MM.1S (cell line): Measurements from ENCODE around the gene PALB2.
"Not testable (repeated sequence)": the region's sequence is repeated elsewhere in the genome, so short reads cannot be mapped to it uniquely, and the experiment has no call there.

Experiments
- DNase-seq: peaks from one replicate; pipeline ENCODE4 v3.0.0-alpha.2; 2015
- H2AFZ ChIP-seq: fragments of 300-600 bp; sonication (generic); 2 replicates; pipeline ENCODE4 v1.6.0; 2016; ENCODE audit warnings: antibody characterized with exemption, low read length
- H3F3A ChIP-seq: fragments of 300-600 bp; sonication (generic); 2 replicates; pipeline ENCODE4 v1.6.1; 2016; ENCODE audit warnings: mild to moderate bottlenecking, antibody characterized with exemption, low read length, moderate library complexity, mixed read lengths; ENCODE audit not compliant: insufficient read depth
- H3K27ac ChIP-seq: fragments of 300-600 bp; sonication (generic); 2 replicates; pipeline ENCODE4 v1.5.1; 2016; ENCODE audit warnings: mild to moderate bottlenecking, low read length
- H3K27me3 ChIP-seq: fragments of 300-600 bp; sonication (generic); replicated peaks from 2 replicates; pipeline ENCODE4 v1.6.0; 2016; ENCODE audit warnings: low read length; ENCODE audit not compliant: insufficient read depth
- H3K36me3 ChIP-seq: fragments of 300-600 bp; sonication (generic); replicated peaks from 2 replicates; pipeline ENCODE4 v1.6.1; 2016; ENCODE audit warnings: mild to moderate bottlenecking, low read length, mixed read lengths; ENCODE audit not compliant: insufficient read depth
- H3K4me1 ChIP-seq: fragments of 300-600 bp; sonication (generic); 2 replicates; pipeline ENCODE4 v1.6.1; 2016; ENCODE audit warnings: low read length, mixed read lengths
- H3K4me2 ChIP-seq: fragments of 300-600 bp; sonication (generic); 2 replicates; pipeline ENCODE4 v1.6.0; 2016; ENCODE audit warnings: low read depth, low read length
- H3K4me3 ChIP-seq: fragments of 300-600 bp; sonication (generic); 2 replicates; pipeline ENCODE4 v1.5.1; 2016; ENCODE audit warnings: low read length, mixed read lengths
- H3K79me2 ChIP-seq: fragments of 300-600 bp; sonication (generic); 2 replicates; pipeline ENCODE4 v1.6.1; 2016; ENCODE audit warnings: mixed run types, low read length, mixed read lengths
- H3K9ac ChIP-seq: fragments of 300-600 bp; sonication (generic); 2 replicates; pipeline ENCODE4 v1.6.1; 2016; ENCODE audit warnings: low read length, mixed read lengths
- H3K9me2 ChIP-seq: fragments of 300-600 bp; sonication (generic); replicated peaks from 2 replicates; pipeline ENCODE4 v1.6.1; 2016; ENCODE audit warnings: mild to moderate bottlenecking, low read length, mixed read lengths; ENCODE audit not compliant: insufficient read depth
- H3K9me3 ChIP-seq: fragments of 300-600 bp; sonication (generic); replicated peaks from 2 replicates; pipeline ENCODE4 v1.6.1; 2016; ENCODE audit warnings: mild to moderate bottlenecking, low read length, mixed read lengths; ENCODE audit not compliant: insufficient read depth
- H4K20me1 ChIP-seq: fragments of 300-600 bp; sonication (generic); 2 replicates; pipeline ENCODE4 v1.6.1; 2016; ENCODE audit warnings: mild to moderate bottlenecking, low read length, moderate library complexity, mixed read lengths; ENCODE audit not compliant: insufficient read depth
- EZH2 ChIP-seq: fragments of 300-600 bp; sonication (generic); optimal IDR thresholded peaks from 2 replicates; pipeline ENCODE3; 2017; ENCODE audit warnings: low read depth, mild to moderate bottlenecking, antibody characterized with exemption, low read length, mixed read lengths
- EZH2phosphoT487 ChIP-seq: fragments of 300-600 bp; sonication (generic); IDR thresholded peaks from 2 replicates; pipeline ENCODE4 v1.6.1; 2018; ENCODE audit warnings: antibody characterized with exemption, low read length
- TF ChIP-seq, protein P1 (sequence below): fragments of 300-600 bp; sonication (generic); IDR thresholded peaks from 2 replicates; pipeline ENCODE4 v1.5.1; 2016; ENCODE audit warnings: antibody characterized with exemption, low read length, mixed read lengths

Gene PALB2

DNA sequence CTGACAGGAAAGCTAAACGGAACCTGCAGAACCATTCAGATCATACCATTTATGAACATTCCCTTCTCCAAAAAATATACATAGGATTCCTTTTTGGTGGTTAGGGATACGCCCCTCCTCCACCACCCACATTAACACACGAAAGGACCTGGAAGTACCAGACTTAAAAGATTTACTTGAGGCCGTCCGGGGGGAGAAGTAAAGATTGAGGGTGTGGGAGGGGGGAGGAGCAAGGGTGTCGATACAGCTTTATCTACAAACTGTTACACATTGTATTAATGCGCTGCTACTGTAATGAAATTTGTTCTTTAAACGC is 537 bp downstream of the PALB2 start:
- TF ChIP-seq, protein P1, sequence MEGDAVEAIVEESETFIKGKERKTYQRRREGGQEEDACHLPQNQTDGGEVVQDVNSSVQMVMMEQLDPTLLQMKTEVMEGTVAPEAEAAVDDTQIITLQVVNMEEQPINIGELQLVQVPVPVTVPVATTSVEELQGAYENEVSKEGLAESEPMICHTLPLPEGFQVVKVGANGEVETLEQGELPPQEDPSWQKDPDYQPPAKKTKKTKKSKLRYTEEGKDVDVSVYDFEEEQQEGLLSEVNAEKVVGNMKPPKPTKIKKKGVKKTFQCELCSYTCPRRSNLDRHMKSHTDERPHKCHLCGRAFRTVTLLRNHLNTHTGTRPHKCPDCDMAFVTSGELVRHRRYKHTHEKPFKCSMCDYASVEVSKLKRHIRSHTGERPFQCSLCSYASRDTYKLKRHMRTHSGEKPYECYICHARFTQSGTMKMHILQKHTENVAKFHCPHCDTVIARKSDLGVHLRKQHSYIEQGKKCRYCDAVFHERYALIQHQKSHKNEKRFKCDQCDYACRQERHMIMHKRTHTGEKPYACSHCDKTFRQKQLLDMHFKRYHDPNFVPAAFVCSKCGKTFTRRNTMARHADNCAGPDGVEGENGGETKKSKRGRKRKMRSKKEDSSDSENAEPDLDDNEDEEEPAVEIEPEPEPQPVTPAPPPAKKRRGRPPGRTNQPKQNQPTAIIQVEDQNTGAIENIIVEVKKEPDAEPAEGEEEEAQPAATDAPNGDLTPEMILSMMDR: no peak
- TF ChIP-seq EZH2phosphoT487 (no peak), EZH2 (no peak)
- no peaks in the 10 kb centered on the region for H3K9me3 ChIP-seq
- no peaks in the 10 kb centered on the region for H3K9me2 ChIP-seq
- H3K79me2 ChIP-seq: peaks cover 42% of the 10 kb centered on the region
- H4K20me1 ChIP-seq: no peaks in the 10 kb centered on the region
- H3K36me3 ChIP-seq: no peaks in the 10 kb centered on the region
- H2AFZ ChIP-seq: peak overlapping the region; percentile 90
- no peak for DNase-seq
- H3F3A ChIP-seq: no peaks in the 10 kb centered on the region; the same call in 1 of the 2 replicates
- H3K4me2 ChIP-seq: peak overlapping the region; percentile 74
- peak overlapping the region; percentile 80 for H3K9ac ChIP-seq
- peak overlapping the region; percentile 90 for H3K4me3 ChIP-seq
- H3K27me3 ChIP-seq: no peaks in the 10 kb centered on the region
- H3K27ac ChIP-seq: peak overlapping the region; percentile 24; the same call in 1 of the 2 replicates
- 0 out of 2 replicates have a peak, but pooled peaks cover 2% of the 10 kb centered on the region for H3K4me1 ChIP-seq

DNA sequence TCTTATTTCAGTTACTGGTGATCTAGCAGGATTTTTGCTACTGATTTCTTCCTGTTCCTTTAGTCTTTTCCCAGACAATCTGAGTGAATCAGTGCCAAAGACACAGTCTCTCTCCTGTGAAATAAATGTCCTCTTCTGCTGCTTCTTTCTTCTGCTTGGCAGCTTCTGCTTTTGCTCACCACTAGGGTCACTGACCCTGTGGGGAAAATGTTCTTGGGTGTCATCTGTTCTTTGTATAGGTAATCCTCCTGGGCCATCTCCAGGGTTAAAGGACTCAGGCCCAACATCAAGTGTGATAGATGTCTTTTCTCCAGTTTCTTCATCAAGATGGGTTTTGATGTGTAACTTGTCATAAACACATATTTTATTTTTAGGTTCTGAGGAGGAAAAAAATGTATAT is 5.2 kb downstream of the PALB2 start:
- no peaks in the 10 kb centered on the region for H3K9me2 ChIP-seq
- H3K9me3 ChIP-seq: no peaks in the 10 kb centered on the region
- H2AFZ ChIP-seq: no peak overlapping the region
- H3K27ac ChIP-seq: no peak overlapping the region
- no peaks in the 10 kb centered on the region for H3K4me1 ChIP-seq
- no peak for DNase-seq
- H3K4me2 ChIP-seq: no peak overlapping the region
- TF ChIP-seq EZH2 (no peak), EZH2phosphoT487 (no peak)
- TF ChIP-seq, protein P1: no peak
- H3K9ac ChIP-seq: no peak overlapping the region
- H3K4me3 ChIP-seq: no peak overlapping the region
- no peaks in the 10 kb centered on the region for H3F3A ChIP-seq
- peaks cover 14% of the 10 kb centered on the region for H3K79me2 ChIP-seq
- no peaks in the 10 kb centered on the region for H3K36me3 ChIP-seq
- H4K20me1 ChIP-seq: no peaks in the 10 kb centered on the region
- no peaks in the 10 kb centered on the region for H3K27me3 ChIP-seq

DNA sequence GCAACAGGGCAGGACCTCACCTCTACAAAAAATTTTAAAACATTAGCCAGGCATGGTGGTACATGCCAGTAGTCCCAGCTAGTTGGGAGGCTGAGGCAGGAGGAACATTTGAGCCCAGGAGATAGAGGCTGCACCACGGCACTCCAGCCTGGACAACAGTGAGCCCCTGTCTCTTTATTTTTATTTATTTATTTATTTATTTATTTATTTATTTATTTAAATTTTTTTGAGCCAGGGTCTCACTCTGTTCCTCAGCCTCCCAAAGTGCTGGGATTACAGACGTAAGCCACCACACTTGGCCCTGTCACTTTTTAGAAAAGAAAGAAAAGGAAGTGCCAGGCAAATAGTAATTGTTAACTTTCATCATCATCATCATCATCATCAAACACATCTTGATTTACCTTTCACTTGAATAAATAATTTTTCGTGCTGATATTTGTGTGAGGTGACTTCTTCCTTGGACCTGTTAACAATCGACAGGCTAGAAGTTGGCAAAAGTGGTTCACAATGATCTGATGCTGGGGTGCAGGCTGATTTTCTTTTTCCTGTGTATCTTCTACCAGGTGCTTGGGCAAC is 6.6 kb downstream of the PALB2 start:
- Histone ChIP-seq H2AFZ (no peak overlapping the region), H3F3A (no peaks in the 10 kb centered on the region), H3K4me3 (no peak overlapping the region), H3K27me3 (no peaks in the 10 kb centered on the region), H3K79me2 (no peaks in the 10 kb centered on the region; the same call in 1 of the 2 replicates), H3K4me2 (no peak overlapping the region), H3K9ac (no peak overlapping the region), H3K4me1 (no peaks in the 10 kb centered on the region), H3K36me3 (no peaks in the 10 kb centered on the region; the same call in 1 of the 2 replicates), H3K9me2 (no peaks in the 10 kb centered on the region), H3K27ac (no peak overlapping the region), H4K20me1 (no peaks in the 10 kb centered on the region), H3K9me3 (no peaks in the 10 kb centered on the region)
- TF ChIP-seq EZH2 (no peak), EZH2phosphoT487 (no peak)
- TF ChIP-seq, protein P1: no peak
- DNase-seq: no peak

DNA sequence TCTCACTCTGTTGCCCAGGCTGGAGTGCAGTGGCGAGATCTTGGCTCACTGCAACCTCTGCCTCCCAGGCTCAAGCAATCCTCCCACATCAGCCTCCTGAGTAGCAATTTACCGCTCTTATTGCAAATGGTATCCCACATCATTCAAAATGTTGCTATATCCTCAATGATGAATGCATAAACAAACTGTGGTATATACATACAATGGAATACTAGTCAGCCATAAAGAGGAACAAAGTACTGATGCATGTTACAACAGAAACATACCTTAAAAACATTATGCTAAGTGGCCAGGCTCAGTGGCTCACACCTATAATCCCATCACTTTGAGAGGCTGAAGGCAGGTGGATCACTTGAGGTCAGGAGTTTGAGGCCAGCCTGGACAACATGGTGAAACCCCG is 9.2 kb downstream of the PALB2 start:
- H3K4me3 ChIP-seq, H3K27me3 ChIP-seq, DNase-seq, H3K4me2 ChIP-seq, H3K9me2 ChIP-seq, H3K79me2 ChIP-seq, H3K36me3 ChIP-seq, H3K9me3 ChIP-seq, H4K20me1 ChIP-seq, H3K27ac ChIP-seq, H3K9ac ChIP-seq, H3F3A ChIP-seq, H2AFZ ChIP-seq, H3K4me1 ChIP-seq: not testable (repeated sequence)
